Heart left ventricle (tissue), 16 donors: ENCODE results near the gene CCDC106. TPM values are rescaled to one million over a fixed set of nuclear protein-coding genes. Genes with fewer than 3 reads are reported as not detected.
A peak's percentile ranks its signal among the peaks of the same experiment; 100 is the strongest.

Experiments
- ATAC-seq, 4 donors: fragments of 200-7000 bp; cut with Tn5 transposase; one replicate each; pipeline ENCODE4 v1.9.1; 2020 to 2022; ENCODE audit warnings: moderate library complexity in 4 of 4, mild to moderate bottlenecking in 3 of 4, moderate number of reproducible peaks in 1 of 4
- DNase-seq, 5 donors: peaks; one replicate each; pipeline ENCODE4 v3.0.0-alpha.2; 2020
- H3K27ac ChIP-seq, 12 donors: fragments of 200-600 bp; sonication (generic) in 4 of 12; one replicate each; pipeline versions ENCODE4 v1.5.0 to v1.8.0; 2016 to 2022; ENCODE audit warnings: mild to moderate bottlenecking in 2 of 12
- H3K27me3 ChIP-seq, 9 donors: fragments of 200-600 bp; sonication (generic) in 2 of 9; one replicate each; pipeline versions ENCODE4 v1.5.1 to v1.8.0; 2016 to 2022; ENCODE audit warnings: mild to moderate bottlenecking in 3 of 9
- H3K36me3 ChIP-seq, 9 donors: fragments of 200-600 bp; sonication (generic) in 2 of 9; one replicate each; pipeline versions ENCODE4 v1.5.0 to v1.8.0; 2018 to 2022; ENCODE audit warnings: mild to moderate bottlenecking in 2 of 9
- H3K4me1 ChIP-seq, 12 donors: fragments of 200-600 bp; sonication (generic) in 4 of 12; one replicate each; pipeline versions ENCODE4 v1.5.0 to v1.8.0; 2016 to 2022; ENCODE audit warnings: mild to moderate bottlenecking in 3 of 12
- H3K4me3 ChIP-seq, 12 donors: fragments of 200-600 bp; sonication (generic) in 4 of 12; one replicate each; pipeline versions ENCODE4 v1.5.0 to v1.8.0; 2017 to 2022; ENCODE audit warnings: mild to moderate bottlenecking in 9 of 12, moderate library complexity in 4 of 12
- H3K9me3 ChIP-seq, 12 donors: fragments of 200-600 bp; sonication (generic) in 4 of 12; one replicate each; pipeline versions ENCODE4 v1.5.0 to v1.8.0; 2016 to 2022; ENCODE audit warnings: mild to moderate bottlenecking in 1 of 12
- POLR2A ChIP-seq, 2 donors: fragments of 450-650 bp; IDR thresholded peaks; one replicate each; pipeline ENCODE4 v1.6.1; 2017; ENCODE audit warnings: antibody characterized with exemption in 2 of 2, mild to moderate bottlenecking in 2 of 2, moderate library complexity in 2 of 2
- WGBS, 4 donors: extraction: QIAGEN DNeasy Blood & Tissue Kit in 2 of 4; methylation state at CpG; one replicate each; pipeline versions ENCODE4 v1.1.5 to v1.1.7; 2013 to 2018; 5-methylcytosine and 5-hydroxymethylcytosine counted together
- intact Hi-C, 10 donors: fragments of 100-400 bp; cut with DNase I; formaldehyde crosslinking; loops; one replicate each; pipeline versions ENCODE4 v1.11.1 to v1.14.2; 2022
- polyA plus RNA-seq, 2 donors: library from polyadenylated mRNA; stranded (reverse); fragments of 200-250 nt; gene quantifications; one replicate each; pipeline ENCODE4 v1.2.3, GENCODE V29; 2013
- total RNA-seq, 9 donors: library from RNA; depleted of rRNA in 2 of 9; stranded (reverse); fragments of >200 nt in 2 of 9; fragmentation: NEBNext Ultra II Directional in 3 of 9; extraction: Animal tissue kit (Norgen Biotek cat#: 25700) in 3 of 9; gene quantifications; one replicate each; pipeline versions ENCODE4 v1.1.0 to v1.2.4, GENCODE V29; 2016 to 2023
- TF ChIP-seq, protein P1 (sequence below), 12 donors: fragments of 200-600 bp; sonication (generic) in 4 of 12; IDR thresholded peaks; one replicate each; pipeline versions ENCODE4 v1.5.0 to v1.8.0; 2018 to 2022; ENCODE audit warnings: antibody characterized with exemption in 12 of 12, mild to moderate bottlenecking in 5 of 12
- donor health status: ischemic (EF 13 %, LVEDD 7.1; RV severe dilation, severe dysfunction).
- donor health status: healthy with polysubstance abuse.
- donor health status: DM: no; HTN: yes; CAD: no.
- donor health status: DM: no; HTN: no; CAD: no.
- donor health status: ischemic (EF 25% LVEDD 6.9; RV normal size, moderate dysfunction).
- donor health status: ischemic (EF 25% LVEDD 5.7; RV mildly dilated, moderate dysfunction).
- donor health status: healthy.
- donor health status: DM: yes; HTN: yes; CAD: no.
- donor health status: ischemic (EF 35%, LVEDD 5.7; RV mildly dilated, moderate dysfunction).
- donor health status: nonischemic (EF 11% LVEDD 7.7; RV severe dilation, severe dysfunction).
- donor health status: DM: yes; HTN: yes; CAD: no.
- donor health status: PGD.
- donor health status: ischemic (EF 29% LVEDD 5.4; RV normal size, mild dysfunction).
- donor health status: nonischemic (EF 23%, LVEDD 6.1; RV moderate dilation, normal function).

The CCDC106 gene
- total and polyA plus RNA-seq, 11 donors: 11.7 to 27.7 (median 16.5) TPM

DNA sequence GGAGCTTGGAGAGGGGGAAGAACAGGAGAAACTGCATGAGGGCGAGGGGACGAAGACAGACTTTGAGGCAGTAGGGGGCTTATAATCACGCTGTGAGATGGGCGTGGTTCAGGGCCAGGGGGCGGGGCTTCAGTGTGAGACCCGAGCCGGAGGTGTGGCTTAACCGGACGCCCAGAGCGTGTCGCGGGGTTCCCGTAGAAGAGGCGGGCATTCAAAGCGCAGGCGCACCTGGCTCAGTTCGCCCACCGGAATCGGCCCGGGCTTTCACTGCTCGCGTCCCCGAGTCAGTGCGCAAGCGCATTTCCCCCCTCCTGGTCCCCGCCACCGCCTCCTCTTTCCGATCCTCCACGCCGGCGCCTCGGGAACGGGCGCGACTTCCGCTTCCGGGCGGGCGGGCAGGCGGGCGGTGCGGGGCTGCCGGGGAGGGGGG is 42.8 kb upstream of the CCDC106 start:
- Histone ChIP-seq H3K36me3 (peaks cover 0 to 24% (median 10%) of the 10 kb centered on the region in 9 donors), H3K27me3 (no peaks in the 10 kb centered on the region), H3K9me3 (no peaks in the 10 kb centered on the region), H3K4me1 (peaks cover 4 to 46% (median 31%) of the 10 kb centered on the region in 12 donors), H3K27ac (peak overlapping the region; percentile 90 to 98 (median 96)), H3K4me3 (peak overlapping the region; percentile 72 to 96 (median 83))
- intact Hi-C loops: loop anchor here in 6 of 10 donors (2.0 to 10.0 kb wide), 5 partner anchors 28 to 460 kb away; partner anchors contain the start of genes BRSK1 (in 1 of the 6), HSPBP1 (in 1 of the 6) and TNNT1 (in 1 of the 6)
- DNase-seq (peak; percentile 98 to 99 (median 99)), ATAC-seq (peak; percentile 84 to 92 (median 86))
- peak in 1 of 2 donors; percentile 53 for TF ChIP-seq POLR2A (IDR thresholded peaks at IDR 0.05)
- TF ChIP-seq, protein P1, sequence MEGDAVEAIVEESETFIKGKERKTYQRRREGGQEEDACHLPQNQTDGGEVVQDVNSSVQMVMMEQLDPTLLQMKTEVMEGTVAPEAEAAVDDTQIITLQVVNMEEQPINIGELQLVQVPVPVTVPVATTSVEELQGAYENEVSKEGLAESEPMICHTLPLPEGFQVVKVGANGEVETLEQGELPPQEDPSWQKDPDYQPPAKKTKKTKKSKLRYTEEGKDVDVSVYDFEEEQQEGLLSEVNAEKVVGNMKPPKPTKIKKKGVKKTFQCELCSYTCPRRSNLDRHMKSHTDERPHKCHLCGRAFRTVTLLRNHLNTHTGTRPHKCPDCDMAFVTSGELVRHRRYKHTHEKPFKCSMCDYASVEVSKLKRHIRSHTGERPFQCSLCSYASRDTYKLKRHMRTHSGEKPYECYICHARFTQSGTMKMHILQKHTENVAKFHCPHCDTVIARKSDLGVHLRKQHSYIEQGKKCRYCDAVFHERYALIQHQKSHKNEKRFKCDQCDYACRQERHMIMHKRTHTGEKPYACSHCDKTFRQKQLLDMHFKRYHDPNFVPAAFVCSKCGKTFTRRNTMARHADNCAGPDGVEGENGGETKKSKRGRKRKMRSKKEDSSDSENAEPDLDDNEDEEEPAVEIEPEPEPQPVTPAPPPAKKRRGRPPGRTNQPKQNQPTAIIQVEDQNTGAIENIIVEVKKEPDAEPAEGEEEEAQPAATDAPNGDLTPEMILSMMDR (IDR thresholded peaks at IDR 0.05): no peak
- 0% methylated on average over 25 to 43 of the region's 43 CpGs for WGBS, 4 donors

- Histone ChIP-seq H3K4me1 (peaks cover 4 to 49% (median 32%) of the 10 kb centered on the region in 12 donors), H3K9me3 (no peaks in the 10 kb centered on the region), H3K4me3 (peak within 1 kb of the TSS; percentile 72 to 96 (median 83)), H3K27me3 (no peaks in the 10 kb centered on the region), H3K27ac (peak within 1 kb of the TSS; percentile 90 to 98 (median 96)), H3K36me3 (peaks cover 0 to 26% (median 13%) of the 10 kb centered on the region in 9 donors)
- 0 to 1% (median 0%) methylated on average over 22 to 44 of the region's 44 CpGs for WGBS, 4 donors
- DNase-seq (peak; percentile 72 to 77 (median 75)), ATAC-seq (peak; percentile 8 to 46 (median 38))
- TF ChIP-seq, protein P1 (IDR thresholded peaks at IDR 0.05): peak; percentile 43 to 77 (median 64)
- no peak for TF ChIP-seq POLR2A (IDR thresholded peaks at IDR 0.05)
- intact Hi-C loops: loop anchor here in 7 of 10 donors (1.0 to 10.0 kb wide), 7 partner anchors 17 to 461 kb away; partner anchors contain the start of genes BRSK1 (in 1 of the 7), HSPBP1 (in 1 of the 7) and TNNT1 (in 1 of the 7)
These were observed 42.2 kb upstream of the CCDC106 start, which contains the start of gene ZNF865 for GRCh38 chr19:55605637-55606470. Gene ZNF865, plus strand, starts transcription at chr19:55605647. Its CDS starts 7,972 bp downstream, at chr19:55613619.

GRCh38 chr19:55606471-55606787 is 41.6 kb upstream of the CCDC106 start:
- Histone ChIP-seq H3K4me3 (peak overlapping the region in 11 of 12 donors; percentile 72 to 96 (median 79)), H3K9me3 (no peaks in the 10 kb centered on the region), H3K36me3 (peaks cover 0 to 26% (median 13%) of the 10 kb centered on the region in 9 donors), H3K27ac (peak overlapping the region in 11 of 12 donors; percentile 90 to 98 (median 97)), H3K4me1 (peaks cover 0 to 49% (median 32%) of the 10 kb centered on the region in 12 donors), H3K27me3 (no peaks in the 10 kb centered on the region)
- 18 to 20% (median 20%) methylated on average over 12 of the region's 12 CpGs for WGBS, 4 donors
- no peak for TF ChIP-seq POLR2A (IDR thresholded peaks at IDR 0.05)
- TF ChIP-seq, protein P1 (IDR thresholded peaks at IDR 0.05): peak in 1 of 12 donors; percentile 5
- DNase-seq (no peak), ATAC-seq (no peak)
- intact Hi-C loops: loop anchor here in 5 of 10 donors (1.0 to 10.0 kb wide), 6 partner anchors 16 to 462 kb away; partner anchors contain the start of genes BRSK1 (in 1 of the 5), HSPBP1 (in 1 of the 5) and TNNT1 (in 1 of the 5)
